Endothelial cell of umbilical vein (primary cell): ENCODE measurements around the gene MED14. TPM values are rescaled to one million over a fixed set of nuclear protein-coding genes. Genes with fewer than 3 reads are reported as not detected.

Experiments used
- BruUV-seq: library from RNA; stranded (reverse); fragments of 400-500 nt; replicated peaks from 2 replicates; lab custom pipeline; 2021; lab: Mats Ljungman, UMichigan
- CTCF ChIA-PET: fragments of 300-600, 350-600 bp; sonication (Branson Sonifier 250); formaldehyde crosslinking; loops from one replicate; lab custom pipeline; 2021; ENCODE audit warnings: antibody characterized with exemption, inconsistent platforms; lab: Charles Lee
- POLR2A ChIA-PET: fragments of 300-600, 350-600 bp; sonication (Branson Sonifier 250); formaldehyde crosslinking; loops from one replicate; lab custom pipeline; 2021; ENCODE audit warnings: antibody characterized with exemption, inconsistent platforms; lab: Charles Lee
- DNase-seq: peaks from one replicate; pipeline ENCODE4 v3.0.0-alpha.2; 2011; ENCODE audit warnings: low read depth, low spot score
- FAIRE-seq: peaks from 2 replicates; lab custom pipeline; 2011; peaks lifted over from hg19 to GRCh38; lab: Jason Lieb, UNC
- H2AFZ ChIP-seq: 2 replicates; pipeline ENCODE4 v1.6.0; 2012; ENCODE audit warnings: low read depth, low read length, control low read depth, inconsistent platforms
- H3K27ac ChIP-seq: 2 replicates; pipeline ENCODE4 v1.5.1; 2011; ENCODE audit warnings: low read depth, mild to moderate bottlenecking, control low read depth, low read length, moderate library complexity; ENCODE audit not compliant: insufficient read depth
- H3K27me3 ChIP-seq, 2 experiments: 2 replicates each; pipeline versions ENCODE4 v1.6.0 to v1.6.1; 2011; ENCODE audit warnings: low read length in 2 of 2, mixed read lengths in 1 of 2; ENCODE audit not compliant: control insufficient read depth in 2 of 2, insufficient read depth in 2 of 2
- H3K36me3 ChIP-seq, 2 experiments: 2 replicates in 1 of 2; 3 replicates in 1 of 2; pipeline ENCODE4 v1.5.1; 2011; ENCODE audit warnings: low read length in 2 of 2, mild to moderate bottlenecking in 1 of 2, moderate library complexity in 1 of 2; ENCODE audit not compliant: control insufficient read depth in 2 of 2, insufficient read depth in 2 of 2; ENCODE audit errors: extremely low read depth in 1 of 2
- H3K4me1 ChIP-seq: 3 replicates; pipeline ENCODE4 v1.5.1; 2011; ENCODE audit warnings: mild to moderate bottlenecking, low read length; ENCODE audit not compliant: control insufficient read depth, insufficient read depth; ENCODE audit errors: extremely low read depth
- H3K4me2 ChIP-seq: 2 replicates; pipeline ENCODE4 v1.6.1; 2011; ENCODE audit warnings: low read length, control low read depth, mixed read lengths; ENCODE audit not compliant: insufficient read depth
- H3K4me3 ChIP-seq, 3 experiments: fragments of 200-600 bp in 1 of 3; sonication (generic), shearing (Covaris generic) in 1 of 3; replicated peaks in 1 of 3; 2 replicates each; pipeline ENCODE4 v1.5.1; 2011 to 2016; ENCODE audit warnings: control low read depth in 3 of 3, low read length in 3 of 3, mild to moderate bottlenecking in 2 of 3, inconsistent platforms in 1 of 3, low read depth in 1 of 3, moderate library complexity in 1 of 3; ENCODE audit not compliant: insufficient read depth in 1 of 3
- H3K79me2 ChIP-seq: 2 replicates; pipeline ENCODE4 v1.6.0; 2012; ENCODE audit warnings: low read length, inconsistent platforms; ENCODE audit not compliant: control insufficient read depth, insufficient read depth
- H3K9ac ChIP-seq: replicated peaks from 2 replicates; pipeline ENCODE3; 2011; ENCODE audit warnings: low read length, control low read depth; ENCODE audit not compliant: insufficient read depth; ENCODE audit errors: extremely low read depth
- H3K9me1 ChIP-seq: replicated peaks from 3 replicates; pipeline ENCODE4 v1.6.0; 2011; ENCODE audit warnings: mild to moderate bottlenecking, low read length; ENCODE audit not compliant: control insufficient read depth, insufficient read depth; ENCODE audit errors: extremely low read depth
- H3K9me3 ChIP-seq: replicated peaks from 2 replicates; pipeline ENCODE4 v1.5.1; 2012; ENCODE audit warnings: low read length, inconsistent platforms; ENCODE audit not compliant: control insufficient read depth, insufficient read depth
- H4K20me1 ChIP-seq: replicated peaks from 2 replicates; pipeline ENCODE3; 2011; ENCODE audit warnings: mild to moderate bottlenecking, low read length; ENCODE audit not compliant: control insufficient read depth, insufficient read depth; ENCODE audit errors: extremely low read depth
- CTCF ChIP-seq, 2 donors: IDR thresholded peaks; 1 replicate in 1 of 2; 2 replicates in 1 of 2; pipeline ENCODE4 v1.5.1; 2011; ENCODE audit warnings: low read length in 2 of 2, mild to moderate bottlenecking in 2 of 2, moderate library complexity in 2 of 2, control low read depth in 1 of 2, inconsistent platforms in 1 of 2, low read depth in 1 of 2; ENCODE audit not compliant: insufficient read depth in 1 of 2; ENCODE audit errors: extremely low read depth in 1 of 2
- EZH2 ChIP-seq: IDR thresholded peaks from 2 replicates; pipeline ENCODE4 v1.6.1; 2012; ENCODE audit warnings: borderline replicate concordance, low read depth, mild to moderate bottlenecking, moderate library complexity, low read length, inconsistent platforms; ENCODE audit not compliant: severe bottlenecking
- FOS ChIP-seq: IDR thresholded peaks from 2 replicates; pipeline ENCODE4 v1.6.1; 2011; ENCODE audit warnings: mild to moderate bottlenecking, low read length, moderate library complexity, borderline replicate concordance; ENCODE audit not compliant: insufficient read depth
- GATA2 ChIP-seq: IDR thresholded peaks from 2 replicates; pipeline ENCODE4 v1.7.0; 2011; ENCODE audit warnings: low read depth, mild to moderate bottlenecking, moderate library complexity, mixed read lengths, low read length; ENCODE audit not compliant: insufficient read length, insufficient read depth
- JUN ChIP-seq: IDR thresholded peaks from 2 replicates; pipeline ENCODE4 v1.6.1; 2011; ENCODE audit warnings: borderline replicate concordance, low read depth; ENCODE audit not compliant: insufficient read length, insufficient read depth
- MAX ChIP-seq: IDR thresholded peaks from 2 replicates; pipeline ENCODE4 v1.6.1; 2011; ENCODE audit not compliant: insufficient read depth, insufficient read length
- MYC ChIP-seq: IDR thresholded peaks from one replicate; pipeline ENCODE4 v1.6.1; 2011; ENCODE audit warnings: mild to moderate bottlenecking, low read depth, low read length
- POLR2A ChIP-seq: IDR thresholded peaks from 2 replicates; pipeline ENCODE4 v1.6.1; 2012; ENCODE audit warnings: low read depth, mild to moderate bottlenecking, control low read depth, low read length
- POLR2AphosphoS5 ChIP-seq: IDR thresholded peaks from 2 replicates; pipeline ENCODE4 v1.6.1; 2012; ENCODE audit warnings: low read depth, mild to moderate bottlenecking, control low read depth, low read length, moderate library complexity; ENCODE audit not compliant: insufficient read depth
- dilution Hi-C: fragments of 300-500 bp; cut with MboI; formaldehyde crosslinking; loops from one replicate; pipeline ENCODE4 v1.15.0; 2019; ENCODE audit warnings: low sequenced_read_pairs; ENCODE audit not compliant: extremely low pct_ligation_motif_present
- intact Hi-C: fragments of 100-400 bp; cut with micrococcal nuclease; formaldehyde crosslinking; loops from one replicate; pipeline ENCODE4 v1.10.0; 2022
- polyA plus RNA-seq, 4 experiments: library from polyadenylated mRNA; depleted of rRNA in 3 of 4; stranded (reverse) in 3 of 4; unstranded in 1 of 4; fragments of >200 nt; gene quantifications; 2 replicates each; pipeline versions ENCODE4 v1.2.1 to v1.2.3, GENCODE V29; 2011 to 2012; ENCODE audit warnings: missing spikeins in 1 of 4
- total RNA-seq: library from RNA; stranded (reverse); gene quantifications from 2 replicates; pipeline ENCODE4 v1.2.3, GENCODE V29; 2021

The MED14 gene
- total and polyA plus RNA-seq, 2 donors (not counting 3 experiments of a cell fraction or from before 2014, with no cell fraction given): 25.6 to 55.8 TPM

GRCh38 chrX:40709395-40709794 lies 25.9 kb downstream of the MED14 start:
- no TSS peak for BruUV-seq
- Histone ChIP-seq H3K27me3 (no peaks in the 10 kb centered on the region), H3K9me1 (no peaks in the 10 kb centered on the region), H3K79me2 (no peaks in the 10 kb centered on the region), H3K4me1 (no peaks in the 10 kb centered on the region), H3K4me3 (no peak overlapping the region), H3K27ac (no peak overlapping the region), H3K4me2 (no peak overlapping the region), H3K36me3 (no peaks in the 10 kb centered on the region), H3K9ac (no peak overlapping the region), H2AFZ (no peak overlapping the region), H3K9me3 (no peaks in the 10 kb centered on the region), H4K20me1 (no peaks in the 10 kb centered on the region)
- dilution Hi-C loops: no loop called here
- intact Hi-C loops: no loop called here
- ChIA-PET POLR2A (no interaction called here), CTCF (interaction anchor here (1.7 kb wide), 1 partner anchor 85 kb away, joined by 7 read pairs; no protein-coding TSS in a partner anchor)
- DNase-seq (no peak), FAIRE-seq (no peak)
- TF ChIP-seq FOS: no peak

DNA sequence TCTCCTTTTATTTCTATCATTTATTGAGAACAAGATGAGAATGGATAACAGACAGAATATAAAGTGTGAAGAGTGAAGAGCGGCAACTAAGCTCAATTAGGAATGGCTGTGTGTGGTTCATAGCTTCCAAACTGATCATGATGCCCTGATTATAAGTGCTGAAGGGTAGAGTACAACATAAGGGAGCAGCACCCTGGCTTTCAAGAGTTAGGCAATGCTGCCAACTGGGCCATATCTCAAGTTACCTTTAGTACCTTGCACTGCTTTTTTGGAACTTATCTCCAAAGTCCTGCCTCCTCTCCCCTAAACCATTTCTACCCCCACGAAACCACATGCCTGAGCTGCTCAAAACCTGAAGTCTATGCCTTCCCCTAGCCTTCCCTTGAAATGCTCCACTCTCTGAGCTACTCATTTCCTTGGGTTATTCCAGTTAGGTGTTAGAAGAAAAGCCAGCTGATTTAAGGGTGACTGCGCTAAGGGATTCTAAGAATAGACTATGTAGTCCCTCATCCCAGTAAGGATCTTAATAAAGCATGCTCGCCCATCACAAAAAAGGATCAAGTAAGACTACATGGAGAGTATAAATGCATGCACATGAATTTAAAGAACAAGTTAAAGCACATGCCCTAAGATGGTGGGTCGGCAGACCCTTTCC lies 29.6 kb downstream of the MED14 start:
- Histone ChIP-seq H4K20me1 (no peaks in the 10 kb centered on the region), H3K27ac (no peak overlapping the region), H3K4me1 (no peaks in the 10 kb centered on the region), H3K9me3 (no peaks in the 10 kb centered on the region), H2AFZ (no peak overlapping the region), H3K4me3 (no peak overlapping the region), H3K9me1 (no peaks in the 10 kb centered on the region), H3K4me2 (no peak overlapping the region), H3K36me3 (no peaks in the 10 kb centered on the region), H3K27me3 (no peaks in the 10 kb centered on the region), H3K79me2 (no peaks in the 10 kb centered on the region), H3K9ac (no peak overlapping the region)
- DNase-seq (no peak), FAIRE-seq (no peak)
- dilution Hi-C loops (no loop called here), intact Hi-C loops (no loop called here)
- POLR2A ChIA-PET: no interaction called here
- no TSS peak for BruUV-seq
- CTCF ChIA-PET: interaction anchor here (1.4 kb wide), 1 partner anchor 89 kb away, joined by 5 read pairs; no protein-coding TSS in a partner anchor
- no peak for TF ChIP-seq EZH2
- no peak for TF ChIP-seq MYC
- no peak for TF ChIP-seq JUN
- TF ChIP-seq GATA2: no peak
- no peak for TF ChIP-seq POLR2AphosphoS5
- no peak for TF ChIP-seq MAX
- TF ChIP-seq POLR2A: no peak
- TF ChIP-seq CTCF (IDR thresholded peaks at IDR 0.05; ENCODE audit: extremely low read depth in 1 of 2, insufficient read depth in 1 of 2, low read depth in 1 of 2, low read length in 2 of 2): no peak
- no peak for TF ChIP-seq FOS
